HepG2 (cell line): ENCODE results near the gene LZTS2. TPM values are rescaled to one million over a fixed set of nuclear protein-coding genes. Genes with fewer than 3 reads are reported as not detected.

Experiments used
- AKAP8 ChIP-seq: sonication (generic); formaldehyde crosslinking; IDR thresholded peaks from 2 replicates; pipeline ENCODE4 v1.5.1; 2020; ENCODE audit warnings: mild to moderate bottlenecking, missing genetic modification reagents
- ARNT ChIP-seq: fragments of 450-650 bp; IDR thresholded peaks from 2 replicates; pipeline ENCODE4 v1.6.1; 2017
- DRAP1 ChIP-seq: IDR thresholded peaks from 2 replicates; pipeline ENCODE4 v1.6.1; 2016; ENCODE audit warnings: missing genetic modification reagents, missing compliant biosample characterization
- HNF4A ChIP-seq: sonication (generic); formaldehyde crosslinking; IDR thresholded peaks from 2 replicates; pipeline ENCODE4 v1.4.0; 2020; ENCODE audit warnings: missing genetic modification reagents
- HOXA7 ChIP-seq: sonication (generic); formaldehyde crosslinking; IDR thresholded peaks from 2 replicates; pipeline ENCODE4 v1.8.1; 2022; ENCODE audit warnings: mild to moderate bottlenecking, missing genetic modification reagents, moderate library complexity
- KDM6A ChIP-seq: IDR thresholded peaks from 2 replicates; pipeline ENCODE4 v1.6.1; 2016; ENCODE audit warnings: low read depth
- MATR3 ChIP-seq: sonication (generic); formaldehyde crosslinking; IDR thresholded peaks from 2 replicates; pipeline ENCODE4 v1.4.0; 2020; ENCODE audit warnings: missing genetic modification reagents
- MTF2 ChIP-seq: sonication (generic); formaldehyde crosslinking; IDR thresholded peaks from 2 replicates; pipeline ENCODE4 v1.5.0; 2020; ENCODE audit warnings: missing genetic modification reagents, borderline replicate concordance
- MXD3 ChIP-seq: IDR thresholded peaks from 2 replicates; pipeline ENCODE4 v1.6.1; 2016; ENCODE audit warnings: mild to moderate bottlenecking, missing biosample characterization, missing genetic modification reagents
- SAFB2 ChIP-seq: sonication (generic); formaldehyde crosslinking; IDR thresholded peaks from 2 replicates; pipeline ENCODE4 v1.5.1; 2020; ENCODE audit warnings: missing genetic modification reagents, low read depth, mild to moderate bottlenecking, borderline replicate concordance
- SNAPC5 ChIP-seq: sonication (generic); formaldehyde crosslinking; IDR thresholded peaks from 2 replicates; pipeline ENCODE4 v1.8.1; 2023; ENCODE audit warnings: mild to moderate bottlenecking, missing genetic modification reagents, borderline replicate concordance
- TCF12 ChIP-seq, 2 experiments: fragments of 450-650 bp in 1 of 2; sonication (generic) in 1 of 2; formaldehyde crosslinking in 1 of 2; IDR thresholded peaks; 2 replicates each; pipeline versions ENCODE4 v1.6.1 to v1.8.0; 2017 to 2022; ENCODE audit warnings: antibody characterized with exemption in 1 of 2, mild to moderate bottlenecking in 1 of 2, missing genetic modification reagents in 1 of 2, moderate library complexity in 1 of 2
- TFAP4 ChIP-seq: sonication (generic); IDR thresholded peaks from 2 replicates; pipeline ENCODE4 v1.6.1; 2016; ENCODE audit warnings: low read depth, borderline replicate concordance
- THAP7 ChIP-seq: sonication (generic); formaldehyde crosslinking; IDR thresholded peaks from 2 replicates; pipeline ENCODE4 v1.8.1; 2023; ENCODE audit warnings: mild to moderate bottlenecking, missing genetic modification reagents
- THYN1 ChIP-seq: sonication (generic); formaldehyde crosslinking; IDR thresholded peaks from 2 replicates; pipeline ENCODE4 v1.8.1; 2023; ENCODE audit warnings: low read depth, mild to moderate bottlenecking, moderate library complexity, missing genetic modification reagents, borderline replicate concordance
- TMF1 ChIP-seq: sonication (generic); formaldehyde crosslinking; IDR thresholded peaks from 2 replicates; pipeline ENCODE4 v1.8.1; 2022; ENCODE audit warnings: low read depth, missing genetic modification reagents
- TSC22D2 ChIP-seq: sonication (generic); formaldehyde crosslinking; IDR thresholded peaks from 2 replicates; pipeline ENCODE4 v1.5.1; 2020; ENCODE audit warnings: missing genetic modification reagents, mild to moderate bottlenecking, borderline replicate concordance
- ZHX1 ChIP-seq: sonication (generic); formaldehyde crosslinking; IDR thresholded peaks from 2 replicates; pipeline ENCODE4 v1.8.1; 2022; ENCODE audit warnings: low read depth, mild to moderate bottlenecking, missing genetic modification reagents
- ZNF335 ChIP-seq: sonication (generic); formaldehyde crosslinking; IDR thresholded peaks from 2 replicates; pipeline ENCODE4 v1.4.0; 2020; ENCODE audit warnings: missing genetic modification reagents
- ZNF34 ChIP-seq: sonication (generic); formaldehyde crosslinking; IDR thresholded peaks from 2 replicates; pipeline ENCODE4 v1.4.0; 2020; ENCODE audit warnings: mild to moderate bottlenecking, missing genetic modification reagents, borderline replicate concordance
- ZNF441 ChIP-seq: sonication (generic); formaldehyde crosslinking; IDR thresholded peaks from 2 replicates; pipeline ENCODE4 v1.7.0; 2021; ENCODE audit warnings: missing genetic modification reagents, borderline replicate concordance
- ZNF547 ChIP-seq: sonication (generic); formaldehyde crosslinking; IDR thresholded peaks from 2 replicates; pipeline ENCODE4 v1.5.1; 2020; ENCODE audit warnings: mild to moderate bottlenecking, missing genetic modification reagents
- ZNF569 ChIP-seq: sonication (generic); formaldehyde crosslinking; IDR thresholded peaks from 2 replicates; pipeline ENCODE4 v1.5.0; 2020; ENCODE audit warnings: mild to moderate bottlenecking, missing genetic modification reagents, moderate library complexity, borderline replicate concordance
- ZNF746 ChIP-seq: sonication (generic); formaldehyde crosslinking; IDR thresholded peaks from 2 replicates; pipeline ENCODE4 v1.8.0; 2022; ENCODE audit warnings: mild to moderate bottlenecking, missing genetic modification reagents
- ZNF776 ChIP-seq: sonication (generic); formaldehyde crosslinking; IDR thresholded peaks from 2 replicates; pipeline ENCODE4 v1.4.0; 2020; ENCODE audit warnings: mild to moderate bottlenecking, missing genetic modification reagents
- ZSCAN12 ChIP-seq: sonication (generic); formaldehyde crosslinking; IDR thresholded peaks from 2 replicates; pipeline ENCODE4 v1.9.0; 2021; ENCODE audit warnings: mild to moderate bottlenecking, missing genetic modification reagents
- polyA plus RNA-seq, 8 experiments: library from polyadenylated mRNA; depleted of rRNA in 3 of 8; stranded (reverse) in 7 of 8; unstranded in 1 of 8; fragments of >200 nt; fragmentation: Illumina TruSeq in 4 of 8; extraction: Trizol in 4 of 8; gene quantifications; 2 replicates each; pipeline versions ENCODE4 v1.2.1 to v1.2.3, GENCODE V29; 2011 to 2016; ENCODE audit warnings: low read depth in 4 of 8, missing spikeins in 1 of 8, mixed read lengths in 1 of 8; ENCODE audit not compliant: insufficient read depth in 1 of 8
- total RNA-seq, 5 experiments: library from RNA; depleted of rRNA; stranded (reverse); fragments of >200 nt; fragmentation: Illumina TruSeq; extraction: Trizol; gene quantifications; 2 replicates each; pipeline ENCODE4 v1.2.3, GENCODE V29; 2016; ENCODE audit warnings: low read depth in 1 of 5

The LZTS2 gene
- total and polyA plus RNA-seq, 2 of the 13 experiments (the other 11 are each of a cell fraction or from before 2014, with no cell fraction given) = 43.6 to 65.6 TPM

- TF ChIP-seq MXD3 (CRISPR knock-in tag) = peak; percentile 57; the same call in 1 of the 2 replicates
- 0 out of 2 replicates have a peak, but pooled peaks have one; percentile 41 for TF ChIP-seq ZNF569 (CRISPR knock-in tag)
- no peak for TF ChIP-seq HOXA7 (CRISPR knock-in tag)
- TF ChIP-seq ZHX1 (CRISPR knock-in tag) = no peak
- peak; percentile 78 for TF ChIP-seq ZNF547 (CRISPR knock-in tag)
- no peak for TF ChIP-seq TCF12 (IDR thresholded peaks at IDR 0.05)
- TF ChIP-seq TCF12 (CRISPR knock-in tag; IDR thresholded peaks at IDR 0.05) = no peak
- no peak for TF ChIP-seq AKAP8 (CRISPR knock-in tag)
- no peak for TF ChIP-seq SNAPC5 (CRISPR knock-in tag)
- TF ChIP-seq DRAP1 (CRISPR knock-in tag) = peak; percentile 89
- TF ChIP-seq THYN1 = no peak
- TF ChIP-seq ZSCAN12 = no peak
- no peak for TF ChIP-seq ZNF34 (CRISPR knock-in tag)
- TF ChIP-seq ZNF746 (CRISPR knock-in tag) = no peak; the same call in 1 of the 2 replicates
- no peak for TF ChIP-seq MATR3 (CRISPR knock-in tag)
- TF ChIP-seq ZNF776 (CRISPR knock-in tag) = no peak
- TF ChIP-seq THAP7 = no peak
- peak; percentile 96 for TF ChIP-seq ZNF441 (CRISPR knock-in tag)
- no peak for TF ChIP-seq KDM6A (CRISPR knock-in tag)
- TF ChIP-seq HNF4A (CRISPR knock-in tag) = no peak
- TF ChIP-seq ZNF335 (CRISPR knock-in tag) = no peak
- no peak for TF ChIP-seq SAFB2 (CRISPR knock-in tag)
- TF ChIP-seq TFAP4 = 0 out of 2 replicates have a peak, but pooled peaks have one; percentile 40
- no peak for TF ChIP-seq MTF2 (CRISPR knock-in tag)
- no peak for TF ChIP-seq ARNT
- TF ChIP-seq TSC22D2 (CRISPR knock-in tag) = no peak
- TF ChIP-seq TMF1 (CRISPR knock-in tag) = no peak
These were observed 43.2 kb downstream of the LZTS2 start (continued) for GRCh38 chr10:101042667-101043362.
